Fibroblast of lung (primary cell): ENCODE measurements around the gene ANKFN1. TPM values are rescaled to one million over a fixed set of nuclear protein-coding genes. Genes with fewer than 3 reads are reported as not detected.

Experiments
- DNase-seq, 2 donors: peaks; one replicate each; pipeline versions ENCODE4 v3.0.0 to v3.0.0-alpha.2; 2010; ENCODE audit warnings: low read depth in 2 of 2
- H2AFZ ChIP-seq: 2 replicates; pipeline ENCODE4 v1.5.1; 2012; ENCODE audit warnings: low read length, control low read depth, inconsistent platforms
- H3K27ac ChIP-seq: 2 replicates; pipeline ENCODE4 v1.5.1; 2011; ENCODE audit warnings: low read length, control low read depth; ENCODE audit not compliant: insufficient read depth
- H3K27me3 ChIP-seq: 2 replicates; pipeline ENCODE4 v1.5.1; 2011; ENCODE audit warnings: mild to moderate bottlenecking, low read length; ENCODE audit not compliant: control insufficient read depth, insufficient read depth
- H3K36me3 ChIP-seq: 2 replicates; pipeline ENCODE4 v1.5.1; 2011; ENCODE audit warnings: low read length; ENCODE audit not compliant: control insufficient read depth, insufficient read depth
- H3K4me1 ChIP-seq: 2 replicates; pipeline ENCODE4 v1.5.1; 2011; ENCODE audit warnings: low read length; ENCODE audit not compliant: control insufficient read depth, insufficient read depth; ENCODE audit errors: extremely low read depth
- H3K4me2 ChIP-seq: 2 replicates; pipeline ENCODE4 v1.5.1; 2011; ENCODE audit warnings: low read length, control low read depth; ENCODE audit not compliant: insufficient read depth; ENCODE audit errors: extremely low read depth
- H3K4me3 ChIP-seq, 4 experiments: fragments of 200-600 bp in 1 of 4; sonication (generic) in 1 of 4; replicated peaks in 1 of 4; 2 replicates each; pipeline ENCODE4 v1.5.1; 2011 to 2016; ENCODE audit warnings: low read length in 4 of 4, low read depth in 3 of 4, mild to moderate bottlenecking in 3 of 4, control low read depth in 2 of 4, inconsistent platforms in 1 of 4, mixed read lengths in 1 of 4; ENCODE audit not compliant: insufficient read depth in 1 of 4; ENCODE audit errors: control extremely low read depth in 1 of 4
- H3K79me2 ChIP-seq: 2 replicates; pipeline ENCODE4 v1.5.1; 2012; ENCODE audit warnings: mild to moderate bottlenecking, low read length, inconsistent platforms; ENCODE audit not compliant: control insufficient read depth, insufficient read depth
- H3K9ac ChIP-seq: 2 replicates; pipeline ENCODE4 v1.5.1; 2011; ENCODE audit warnings: mild to moderate bottlenecking, low read length, control low read depth; ENCODE audit not compliant: insufficient read depth
- H3K9me3 ChIP-seq: 2 replicates; pipeline ENCODE4 v1.5.1; 2012; ENCODE audit warnings: low read depth, low read length; ENCODE audit not compliant: control insufficient read depth, insufficient read depth
- H4K20me1 ChIP-seq: 2 replicates; pipeline ENCODE4 v1.5.1; 2011; ENCODE audit warnings: low read length; ENCODE audit not compliant: control insufficient read depth, insufficient read depth; ENCODE audit errors: extremely low read depth
- CTCF ChIP-seq, 2 donors: IDR thresholded peaks in 1 of 2; conservative IDR thresholded peaks in 1 of 2; 1 replicate in 1 of 2; 2 replicates in 1 of 2; pipeline ENCODE4 v1.5.1; 2011 to 2012; ENCODE audit warnings: low read length in 2 of 2, control low read depth in 1 of 2, inconsistent platforms in 1 of 2, low read depth in 1 of 2, mild to moderate bottlenecking in 1 of 2
- EZH2 ChIP-seq: IDR thresholded peaks from 2 replicates; pipeline ENCODE4 v1.5.1; 2012; ENCODE audit warnings: low read length, control low read depth, mild to moderate bottlenecking; ENCODE audit errors: missing control alignments
- polyA plus RNA-seq, 2 donors: library from polyadenylated mRNA; depleted of rRNA in 1 of 2; stranded (reverse) in 1 of 2; unstranded in 1 of 2; fragments of >200 nt; gene quantifications; 2 replicates each; pipeline ENCODE4 v1.2.1, GENCODE V29; 2011 to 2012; ENCODE audit warnings: missing spikeins in 1 of 2
- total RNA-seq: library from RNA; depleted of rRNA; stranded (reverse); fragments of >200 nt; gene quantifications from 2 replicates; pipeline ENCODE4 v1.2.1, GENCODE V29; 2014

ANKFN1 gene
- total and polyA plus RNA-seq, 2 donors (not counting 1 experiment from before 2014, with no cell fraction given), result 0.19 TPM; not detected in 1

GRCh38 chr17:56475116-56475515 lies 321.8 kb downstream of the ANKFN1 start:
- no peak overlapping the region for H3K27ac ChIP-seq
- no peak overlapping the region for H3K9ac ChIP-seq
- no peaks in the 10 kb centered on the region for H4K20me1 ChIP-seq
- H3K4me3 ChIP-seq, result no peak overlapping the region
- H3K36me3 ChIP-seq, result no peaks in the 10 kb centered on the region
- no peak overlapping the region for H2AFZ ChIP-seq
- H3K9me3 ChIP-seq, result no peaks in the 10 kb centered on the region
- TF ChIP-seq EZH2 (no peak), CTCF (conservative IDR thresholded peaks at IDR 0.05 in 1 of 2, IDR thresholded peaks at IDR 0.05 in 1 of 2; ENCODE audit: low read depth in 1 of 2, low read length in 2 of 2) (no peak)
- H3K79me2 ChIP-seq, result no peaks in the 10 kb centered on the region
- H3K4me1 ChIP-seq, result no peaks in the 10 kb centered on the region
- H3K27me3 ChIP-seq, result no peaks in the 10 kb centered on the region
- no peak for DNase-seq
- H3K4me2 ChIP-seq, result no peak overlapping the region

DNA sequence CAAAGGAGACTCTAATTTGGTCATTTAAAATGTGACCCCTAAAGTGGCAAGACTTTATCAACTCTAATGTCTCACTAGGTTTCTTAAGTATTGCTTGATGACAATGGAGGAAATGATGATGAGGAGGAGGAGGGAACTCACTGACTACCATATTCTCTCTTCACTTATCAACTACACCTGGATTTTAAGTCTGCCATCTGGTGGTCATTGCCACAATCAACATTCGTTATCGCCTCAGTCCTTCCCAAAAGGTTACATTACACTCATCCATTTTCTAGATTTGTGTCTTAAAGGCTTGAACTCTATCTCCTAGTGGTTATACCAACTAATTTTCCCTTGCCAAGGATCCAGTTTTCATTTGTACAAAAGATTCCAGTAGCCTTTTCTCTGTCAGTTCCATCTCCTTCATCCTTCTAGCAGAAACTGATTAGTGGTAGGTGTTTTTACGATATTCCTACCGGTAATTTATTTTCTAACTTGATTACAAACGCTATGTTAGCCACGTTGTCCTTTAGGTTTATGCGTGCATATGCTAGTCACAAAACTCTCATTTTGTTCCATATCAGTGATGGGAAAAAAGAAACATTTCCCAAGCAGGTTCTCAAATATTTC lies 325.7 kb downstream of the ANKFN1 start:
- TF ChIP-seq EZH2 (no peak), CTCF (conservative IDR thresholded peaks at IDR 0.05 in 1 of 2, IDR thresholded peaks at IDR 0.05 in 1 of 2; ENCODE audit: low read depth in 1 of 2, low read length in 2 of 2) (peak; percentile 35 to 51)
- Histone ChIP-seq H2AFZ (no peak overlapping the region), H3K9me3 (no peaks in the 10 kb centered on the region), H3K27ac (no peak overlapping the region), H3K4me1 (no peaks in the 10 kb centered on the region), H3K36me3 (no peaks in the 10 kb centered on the region), H3K9ac (no peak overlapping the region), H3K27me3 (no peaks in the 10 kb centered on the region), H3K4me3 (no peak overlapping the region), H3K79me2 (no peaks in the 10 kb centered on the region), H3K4me2 (no peak overlapping the region), H4K20me1 (no peaks in the 10 kb centered on the region)
- DNase-seq, result peak; percentile 19 to 27

GRCh38 chr17:56480501-56480900 lies 327.2 kb downstream of the ANKFN1 start:
- Histone ChIP-seq H3K9ac (no peak overlapping the region), H2AFZ (no peak overlapping the region), H3K27ac (no peak overlapping the region), H3K4me1 (no peaks in the 10 kb centered on the region), H3K4me2 (no peak overlapping the region), H3K9me3 (no peaks in the 10 kb centered on the region), H3K79me2 (no peaks in the 10 kb centered on the region), H3K36me3 (no peaks in the 10 kb centered on the region), H3K4me3 (no peak overlapping the region), H4K20me1 (no peaks in the 10 kb centered on the region), H3K27me3 (no peaks in the 10 kb centered on the region)
- TF ChIP-seq CTCF (conservative IDR thresholded peaks at IDR 0.05 in 1 of 2, IDR thresholded peaks at IDR 0.05 in 1 of 2; ENCODE audit: low read depth in 1 of 2, low read length in 2 of 2) (no peak), EZH2 (no peak)
- DNase-seq, result no peak
